ENCODE results near the gene MTSS2. TPM values are rescaled to one million over a fixed set of nuclear protein-coding genes. Genes with fewer than 3 reads are reported as not detected.

The MTSS2 gene
- 1.3 TPM in 2 replicates for total RNA-seq

GRCh38 chr16:70685938-70686375 lies at the start of gene MTSS2:
Gene MTSS2 (minus strand): TSS chr16:70686053. CDS start chr16:70685791, 262 bp downstream.
- no peak for DNase-seq (ENCODE audit: low spot score)
- Mint-ChIP-seq H3K27ac (no peak within 1 kb of the TSS), H3K27me3 (ENCODE audit: low read depth) (peaks cover 16% of the 10 kb centered on the region), H3K4me1 (ENCODE audit: low read depth) (no peaks in the 10 kb centered on the region), H3K9me3 (no peaks in the 10 kb centered on the region), H3K36me3 (ENCODE audit: low read depth) (no peaks in the 10 kb centered on the region), H3K4me3 (ENCODE audit: low read depth) (peak within 1 kb of the TSS; percentile 26)
- intact Hi-C loops (cut with micrococcal nuclease): no loop called here

GRCh38 chr16:70735141-70735979 lies 49.5 kb upstream of the MTSS2 start:
- H3K27me3 Mint-ChIP-seq (ENCODE audit: low read depth): no peaks in the 10 kb centered on the region
- peaks cover 19% of the 10 kb centered on the region for H3K36me3 Mint-ChIP-seq (ENCODE audit: low read depth)

GRCh38 chr16:70734522-70735095 lies 48.8 kb upstream of the MTSS2 start:
- intact Hi-C loops (cut with micrococcal nuclease): loop anchor here (10.0 kb wide), 1 partner anchor 210 kb away; the partner anchor contains the start of genes COG4 and SF3B3
- H3K27ac Mint-ChIP-seq: peak overlapping the region; percentile 5
- H3K36me3 Mint-ChIP-seq (ENCODE audit: low read depth): peaks cover 26% of the 10 kb centered on the region
- no peaks in the 10 kb centered on the region for H3K27me3 Mint-ChIP-seq (ENCODE audit: low read depth)
- no peaks in the 10 kb centered on the region for H3K9me3 Mint-ChIP-seq
- H3K4me1 Mint-ChIP-seq (ENCODE audit: low read depth): peaks cover 37% of the 10 kb centered on the region
- DNase-seq (ENCODE audit: low spot score): no peak
- H3K4me3 Mint-ChIP-seq (ENCODE audit: low read depth): no peak overlapping the region

More at GRCh38 chr16:70735141-70735979, 49.5 kb upstream of the MTSS2 start:
- Mint-ChIP-seq H3K4me3 (ENCODE audit: low read depth) (no peak overlapping the region), H3K9me3 (no peaks in the 10 kb centered on the region), H3K4me1 (ENCODE audit: low read depth) (peaks cover 38% of the 10 kb centered on the region), H3K27ac (no peak overlapping the region)
- DNase-seq (ENCODE audit: low spot score): no peak
- intact Hi-C loops (cut with micrococcal nuclease): loop anchor here (10.0 kb wide), 1 partner anchor 211 kb away; the partner anchor contains the start of genes COG4 and SF3B3

- Mint-ChIP-seq H3K4me3 (ENCODE audit: low read depth) (no peak overlapping the region), H3K27me3 (ENCODE audit: low read depth) (no peaks in the 10 kb centered on the region), H3K4me1 (ENCODE audit: low read depth) (peaks cover 7% of the 10 kb centered on the region), H3K9me3 (no peaks in the 10 kb centered on the region), H3K27ac (no peak overlapping the region), H3K36me3 (ENCODE audit: low read depth) (peaks cover 18% of the 10 kb centered on the region)
- DNase-seq (ENCODE audit: low spot score): no peak
- intact Hi-C loops (cut with micrococcal nuclease): loop anchor here (10.0 kb wide), 1 partner anchor 206 kb away; the partner anchor contains the start of genes COG4 and SF3B3
Observed at GRCh38 chr16:70730944-70731343, 45.1 kb upstream of the MTSS2 start.

GRCh38 chr16:70730031-70730430 lies 44.2 kb upstream of the MTSS2 start:
- intact Hi-C loops (cut with micrococcal nuclease): loop anchor here (10.0 kb wide), 1 partner anchor 205 kb away; the partner anchor contains the start of genes COG4 and SF3B3
- H3K36me3 Mint-ChIP-seq (ENCODE audit: low read depth): peaks cover 18% of the 10 kb centered on the region
- H3K9me3 Mint-ChIP-seq: no peaks in the 10 kb centered on the region
- no peak for DNase-seq (ENCODE audit: low spot score)
- peaks cover 3% of the 10 kb centered on the region for H3K4me1 Mint-ChIP-seq (ENCODE audit: low read depth)
- H3K27ac Mint-ChIP-seq: no peak overlapping the region
- H3K27me3 Mint-ChIP-seq (ENCODE audit: low read depth): no peaks in the 10 kb centered on the region
- H3K4me3 Mint-ChIP-seq (ENCODE audit: low read depth): no peak overlapping the region

DNA sequence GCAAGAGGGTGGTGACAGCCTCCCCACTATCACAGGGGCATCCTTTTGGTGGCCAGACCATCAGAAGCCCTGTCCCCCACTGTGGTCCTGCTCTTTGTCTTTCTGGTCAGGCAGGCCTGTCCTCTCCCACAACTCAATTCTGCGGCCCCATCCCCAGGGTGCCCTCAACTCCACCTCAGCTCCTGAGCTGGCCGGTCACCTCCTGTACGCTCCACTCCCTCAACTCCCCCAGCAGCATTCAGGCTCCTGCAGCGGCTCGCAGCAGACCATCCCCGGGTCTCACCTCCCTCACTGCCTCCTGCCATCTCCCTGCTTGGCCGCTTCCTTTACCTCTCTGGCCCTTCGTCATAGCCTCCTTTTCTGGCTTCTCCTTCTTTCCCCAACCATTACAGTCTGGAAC lies 43.4 kb upstream of the MTSS2 start:
- Mint-ChIP-seq H3K9me3 (no peaks in the 10 kb centered on the region), H3K27ac (no peak overlapping the region), H3K36me3 (ENCODE audit: low read depth) (peaks cover 18% of the 10 kb centered on the region), H3K4me3 (ENCODE audit: low read depth) (no peak overlapping the region), H3K4me1 (ENCODE audit: low read depth) (no peaks in the 10 kb centered on the region), H3K27me3 (ENCODE audit: low read depth) (no peaks in the 10 kb centered on the region)
- intact Hi-C loops (cut with micrococcal nuclease): no loop called here
- DNase-seq (ENCODE audit: low spot score): no peak

GRCh38 chr16:70728150-70728549 lies 42.3 kb upstream of the MTSS2 start:
- intact Hi-C loops (cut with micrococcal nuclease): no loop called here
- no peaks in the 10 kb centered on the region for H3K27me3 Mint-ChIP-seq (ENCODE audit: low read depth)
- H3K4me3 Mint-ChIP-seq (ENCODE audit: low read depth): no peak overlapping the region
- H3K9me3 Mint-ChIP-seq: no peaks in the 10 kb centered on the region
- no peaks in the 10 kb centered on the region for H3K4me1 Mint-ChIP-seq (ENCODE audit: low read depth)
- H3K27ac Mint-ChIP-seq: no peak overlapping the region
- DNase-seq (ENCODE audit: low spot score): no peak
- peaks cover 18% of the 10 kb centered on the region for H3K36me3 Mint-ChIP-seq (ENCODE audit: low read depth)

GRCh38 chr16:70726892-70727361 lies 41.1 kb upstream of the MTSS2 start:
- H3K27me3 Mint-ChIP-seq (ENCODE audit: low read depth): no peaks in the 10 kb centered on the region
- no peak overlapping the region for H3K27ac Mint-ChIP-seq
- intact Hi-C loops (cut with micrococcal nuclease): no loop called here
- no peak overlapping the region for H3K4me3 Mint-ChIP-seq (ENCODE audit: low read depth)
- DNase-seq (ENCODE audit: low spot score): no peak
- no peaks in the 10 kb centered on the region for H3K4me1 Mint-ChIP-seq (ENCODE audit: low read depth)
- H3K36me3 Mint-ChIP-seq (ENCODE audit: low read depth): peaks cover 18% of the 10 kb centered on the region
- no peaks in the 10 kb centered on the region for H3K9me3 Mint-ChIP-seq

- no peak for DNase-seq (ENCODE audit: low spot score)
- peaks cover 13% of the 10 kb centered on the region for H3K36me3 Mint-ChIP-seq (ENCODE audit: low read depth)
Observed at GRCh38 chr16:70725912-70726828, 40.3 kb upstream of the MTSS2 start.

DNA sequence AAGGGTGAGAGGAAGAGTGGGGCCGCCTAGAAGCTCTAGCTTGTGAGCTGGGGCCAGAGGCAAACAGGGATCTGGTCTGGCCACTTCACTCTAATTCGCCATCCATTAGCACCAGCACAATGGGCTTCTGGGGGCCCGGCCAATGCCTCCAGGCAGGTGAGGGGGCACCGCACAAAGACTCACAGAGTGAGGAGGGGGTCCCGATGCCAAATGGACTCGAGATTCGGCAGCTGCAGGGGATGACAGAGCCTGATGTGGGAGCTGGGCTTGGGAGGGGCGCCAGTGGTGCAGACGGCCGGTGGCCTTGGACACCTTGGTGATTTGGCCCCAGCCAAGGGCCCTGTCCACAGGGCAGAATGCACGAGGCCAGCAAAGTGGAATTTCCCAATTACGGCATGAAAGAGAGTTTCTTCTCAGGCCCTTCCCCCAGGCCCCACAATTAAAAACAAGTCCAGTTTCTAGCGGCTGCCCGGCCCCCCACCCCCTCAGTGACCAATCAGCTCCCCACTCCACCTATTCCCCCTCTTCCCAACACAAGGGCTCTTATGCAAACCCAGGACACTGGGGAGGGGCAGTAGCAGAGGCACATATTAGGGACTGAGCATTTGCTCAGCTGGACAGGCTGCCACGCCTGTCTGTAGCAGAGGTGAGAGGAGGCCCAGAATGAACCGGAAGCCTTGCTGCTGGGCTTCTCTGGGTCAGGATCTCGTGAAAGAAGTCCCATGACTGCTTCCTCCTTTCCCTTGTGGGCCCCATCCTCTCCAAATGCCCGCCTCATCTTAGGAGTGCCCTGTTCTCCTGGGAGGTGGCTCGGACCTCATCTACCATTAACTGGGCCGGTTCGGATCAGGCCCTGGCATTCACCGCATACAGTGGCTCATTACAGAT lies 39.4 kb upstream of the MTSS2 start:
- intact Hi-C loops (cut with micrococcal nuclease): no loop called here
- H3K36me3 Mint-ChIP-seq (ENCODE audit: low read depth): peaks cover 11% of the 10 kb centered on the region
- H3K9me3 Mint-ChIP-seq: no peaks in the 10 kb centered on the region
- H3K27ac Mint-ChIP-seq: no peak overlapping the region
- no peaks in the 10 kb centered on the region for H3K27me3 Mint-ChIP-seq (ENCODE audit: low read depth)
- no peaks in the 10 kb centered on the region for H3K4me1 Mint-ChIP-seq (ENCODE audit: low read depth)
- no peak for DNase-seq (ENCODE audit: low spot score)
- no peak overlapping the region for H3K4me3 Mint-ChIP-seq (ENCODE audit: low read depth)

More at GRCh38 chr16:70725912-70726828, 40.3 kb upstream of the MTSS2 start:
- H3K27ac Mint-ChIP-seq: no peak overlapping the region
- H3K4me1 Mint-ChIP-seq (ENCODE audit: low read depth): no peaks in the 10 kb centered on the region
- H3K4me3 Mint-ChIP-seq (ENCODE audit: low read depth): no peak overlapping the region
- no peaks in the 10 kb centered on the region for H3K9me3 Mint-ChIP-seq
- H3K27me3 Mint-ChIP-seq (ENCODE audit: low read depth): no peaks in the 10 kb centered on the region
- intact Hi-C loops (cut with micrococcal nuclease): no loop called here

DNA sequence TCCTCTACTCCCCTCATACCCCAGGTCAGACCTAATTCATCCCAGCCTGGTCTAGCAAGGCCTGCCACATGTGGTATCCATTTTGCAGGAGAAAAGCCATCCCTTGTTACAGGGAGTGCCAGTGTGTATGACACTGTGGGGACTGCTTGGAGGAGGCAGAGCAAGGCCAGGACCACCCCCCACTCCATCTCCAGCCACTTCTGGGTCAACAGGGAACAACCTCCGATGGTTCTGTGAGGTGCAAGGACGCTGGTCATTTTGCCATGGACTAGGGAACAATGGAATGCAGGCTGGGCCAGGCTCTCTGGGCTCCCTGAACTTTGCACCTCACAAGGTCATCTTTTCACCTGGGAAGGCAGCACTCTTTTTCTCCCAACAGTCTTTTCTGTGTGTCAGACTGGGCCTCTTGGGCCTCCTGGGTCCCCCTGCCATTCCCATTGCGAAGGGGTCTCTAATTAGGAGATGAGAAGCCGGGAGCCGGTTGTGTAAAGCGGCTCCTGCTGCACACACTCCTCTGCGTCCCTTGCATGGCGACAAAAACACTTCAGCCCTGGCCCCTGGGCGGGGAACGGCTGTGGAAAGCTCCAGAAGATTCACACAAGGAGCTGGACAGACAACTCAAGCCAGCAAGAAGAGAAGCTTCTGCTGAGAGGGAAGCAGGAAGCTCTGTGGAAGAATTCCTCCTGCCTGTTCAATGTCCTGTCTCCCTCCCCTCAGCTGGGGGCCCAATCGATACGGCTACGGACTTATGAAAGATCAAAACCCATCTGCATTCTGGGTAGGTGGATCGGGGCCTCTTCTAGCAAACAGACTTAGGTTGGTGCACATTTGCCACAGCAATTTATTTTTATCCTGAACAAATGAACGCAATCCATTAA lies 38.5 kb upstream of the MTSS2 start:
- Mint-ChIP-seq H3K27me3 (ENCODE audit: low read depth) (no peaks in the 10 kb centered on the region), H3K4me1 (ENCODE audit: low read depth) (no peaks in the 10 kb centered on the region), H3K36me3 (ENCODE audit: low read depth) (peaks cover 8% of the 10 kb centered on the region), H3K9me3 (no peaks in the 10 kb centered on the region), H3K4me3 (ENCODE audit: low read depth) (no peak overlapping the region), H3K27ac (no peak overlapping the region)
- DNase-seq (ENCODE audit: low spot score): no peak
- intact Hi-C loops (cut with micrococcal nuclease): no loop called here

All from activated T-helper 2 cell treated with anti-CD3 and anti-CD28 coated beads, Interferon-gamma antibody, Interleukin-2, Interleukin-4, amounts not matched to agents 10 μg/mL and 5 μg/mL and 100 μg/mL, durations not matched to agents 14 hours and 24 hours and 36 hours (primary cell).